Dermis blood vessel endothelial cell (primary cell): ENCODE results near the gene FOXB2. TPM values are rescaled to one million over a fixed set of nuclear protein-coding genes. Genes with fewer than 3 reads are reported as not detected.

Experiments
- DNase-seq: peaks from one replicate; pipeline ENCODE4 v3.0.0; 2010
- total RNA-seq: library from RNA; depleted of rRNA; stranded (reverse); fragments of >200 nt; gene quantifications from 2 replicates; pipeline ENCODE4 v1.2.3, GENCODE V29; 2014

Gene FOXB2
- total RNA-seq, 1 donor from 2014 or later, result not detected

- no peak for DNase-seq
Observed at GRCh38 chr9:77066388-77066787, 46.9 kb downstream of the FOXB2 start.

Other genes with a start within 250 kb of the FOXB2 start
- gene PRUNE2, start 113.5 kb upstream of the FOXB2 start, total RNA-seq, result 7.8 and 22.4 TPM in 2 replicates
- gene VPS13A, start 157.9 kb downstream of the FOXB2 start, total RNA-seq, result 35.2 and 35.6 TPM in 2 replicates